HepG2 (cell line): ENCODE measurements around the gene PIGX. TPM values are rescaled to one million over a fixed set of nuclear protein-coding genes. Genes with fewer than 3 reads are reported as not detected.

Experiments used
- BHLHE40 ChIP-seq: IDR thresholded peaks from 2 replicates; pipeline ENCODE4 v1.6.1; 2011; ENCODE audit warnings: low read length, improper control_type of control experiment
- DMAP1 ChIP-seq: IDR thresholded peaks from 2 replicates; pipeline ENCODE4 v1.6.1; 2016
- ELF1 ChIP-seq: sonication (generic); formaldehyde crosslinking; IDR thresholded peaks from 2 replicates; pipeline ENCODE4 v1.4.0; 2020; ENCODE audit warnings: missing genetic modification reagents
- HNF4A ChIP-seq: sonication (generic); formaldehyde crosslinking; IDR thresholded peaks from 2 replicates; pipeline ENCODE4 v1.4.0; 2020; ENCODE audit warnings: missing genetic modification reagents
- KAT8 ChIP-seq: IDR thresholded peaks from 2 replicates; pipeline ENCODE4 v1.6.1; 2016; ENCODE audit warnings: missing genetic modification reagents, missing compliant biosample characterization
- KDM2A ChIP-seq: sonication (generic); formaldehyde crosslinking; IDR thresholded peaks from 2 replicates; pipeline ENCODE4 v1.4.0; 2020; ENCODE audit warnings: low read depth, missing genetic modification reagents, borderline replicate concordance
- NONO ChIP-seq, 2 experiments: fragments of 450-650 bp in 1 of 2; sonication (generic) in 1 of 2; formaldehyde crosslinking in 1 of 2; IDR thresholded peaks in 1 of 2; conservative IDR thresholded peaks in 1 of 2; 2 replicates each; pipeline versions ENCODE4 v1.6.1 to v1.8.0; 2017 to 2022; ENCODE audit warnings: mild to moderate bottlenecking in 1 of 2, missing genetic modification reagents in 1 of 2, moderate library complexity in 1 of 2
- POLR2AphosphoS2 ChIP-seq: IDR thresholded peaks from 2 replicates; pipeline ENCODE4 v1.6.1; 2011; ENCODE audit warnings: low read depth, low read length, improper control_type of control experiment
- RFXAP ChIP-seq: sonication (generic); formaldehyde crosslinking; IDR thresholded peaks from 2 replicates; pipeline ENCODE4 v1.4.0; 2020; ENCODE audit warnings: missing genetic modification reagents, borderline replicate concordance
- TARDBP ChIP-seq: sonication (generic); formaldehyde crosslinking; IDR thresholded peaks from 2 replicates; pipeline ENCODE4 v1.8.0; 2022; ENCODE audit warnings: mild to moderate bottlenecking, missing genetic modification reagents
- ZMYM4 ChIP-seq: sonication (generic); formaldehyde crosslinking; IDR thresholded peaks from 2 replicates; pipeline ENCODE4 v1.8.1; 2023; ENCODE audit warnings: mild to moderate bottlenecking, missing genetic modification reagents
- ZNF224 ChIP-seq: sonication (generic); formaldehyde crosslinking; IDR thresholded peaks from 2 replicates; pipeline ENCODE4 v1.5.0; 2020; ENCODE audit warnings: mild to moderate bottlenecking, missing genetic modification reagents
- ZNF331 ChIP-seq: sonication (generic); formaldehyde crosslinking; IDR thresholded peaks from 2 replicates; pipeline ENCODE4 v1.4.0; 2020; ENCODE audit warnings: missing genetic modification reagents
- ZNF792 ChIP-seq: IDR thresholded peaks from 2 replicates; pipeline ENCODE4 v1.6.1; 2016
- ZSCAN29 ChIP-seq: sonication (generic); formaldehyde crosslinking; conservative IDR thresholded peaks from 2 replicates; pipeline ENCODE4 v1.4.0; 2020; ENCODE audit warnings: mild to moderate bottlenecking, missing genetic modification reagents
- polyA plus RNA-seq, 8 experiments: library from polyadenylated mRNA; depleted of rRNA in 3 of 8; stranded (reverse) in 7 of 8; unstranded in 1 of 8; fragments of >200 nt; fragmentation: Illumina TruSeq in 4 of 8; extraction: Trizol in 4 of 8; gene quantifications; 2 replicates each; pipeline versions ENCODE4 v1.2.1 to v1.2.3, GENCODE V29; 2011 to 2016; ENCODE audit warnings: low read depth in 4 of 8, missing spikeins in 1 of 8, mixed read lengths in 1 of 8; ENCODE audit not compliant: insufficient read depth in 1 of 8
- total RNA-seq, 5 experiments: library from RNA; depleted of rRNA; stranded (reverse); fragments of >200 nt; fragmentation: Illumina TruSeq; extraction: Trizol; gene quantifications; 2 replicates each; pipeline ENCODE4 v1.2.3, GENCODE V29; 2016; ENCODE audit warnings: low read depth in 1 of 5
- TF ChIP-seq, protein P1 (sequence below): IDR thresholded peaks from 2 replicates; pipeline ENCODE4 v1.6.1; 2016; ENCODE audit warnings: mild to moderate bottlenecking
- TF ChIP-seq, protein P2 (sequence below): sonication (generic); formaldehyde crosslinking; conservative IDR thresholded peaks from 2 replicates; pipeline ENCODE4 v1.4.0; 2020; ENCODE audit warnings: mild to moderate bottlenecking, missing genetic modification reagents, moderate library complexity
- TF ChIP-seq, protein P3 (sequence below), 2 experiments: sonication (generic) in 1 of 2; formaldehyde crosslinking in 1 of 2; IDR thresholded peaks; 2 replicates each; pipeline versions ENCODE4 v1.5.1 to v1.6.1; 2011 to 2020; ENCODE audit warnings: borderline replicate concordance in 1 of 2, low read depth in 1 of 2, low read length in 1 of 2, mild to moderate bottlenecking in 1 of 2, missing genetic modification reagents in 1 of 2, moderate library complexity in 1 of 2
- TF ChIP-seq, protein P4 (sequence below): sonication (generic); formaldehyde crosslinking; IDR thresholded peaks from 2 replicates; pipeline ENCODE4 v1.4.0; 2020; ENCODE audit warnings: missing genetic modification reagents

The PIGX gene
- total and polyA plus RNA-seq, 2 of the 13 experiments (the other 11 are each of a cell fraction or from before 2014, with no cell fraction given), result 13.2 to 21.3 TPM

DNA sequence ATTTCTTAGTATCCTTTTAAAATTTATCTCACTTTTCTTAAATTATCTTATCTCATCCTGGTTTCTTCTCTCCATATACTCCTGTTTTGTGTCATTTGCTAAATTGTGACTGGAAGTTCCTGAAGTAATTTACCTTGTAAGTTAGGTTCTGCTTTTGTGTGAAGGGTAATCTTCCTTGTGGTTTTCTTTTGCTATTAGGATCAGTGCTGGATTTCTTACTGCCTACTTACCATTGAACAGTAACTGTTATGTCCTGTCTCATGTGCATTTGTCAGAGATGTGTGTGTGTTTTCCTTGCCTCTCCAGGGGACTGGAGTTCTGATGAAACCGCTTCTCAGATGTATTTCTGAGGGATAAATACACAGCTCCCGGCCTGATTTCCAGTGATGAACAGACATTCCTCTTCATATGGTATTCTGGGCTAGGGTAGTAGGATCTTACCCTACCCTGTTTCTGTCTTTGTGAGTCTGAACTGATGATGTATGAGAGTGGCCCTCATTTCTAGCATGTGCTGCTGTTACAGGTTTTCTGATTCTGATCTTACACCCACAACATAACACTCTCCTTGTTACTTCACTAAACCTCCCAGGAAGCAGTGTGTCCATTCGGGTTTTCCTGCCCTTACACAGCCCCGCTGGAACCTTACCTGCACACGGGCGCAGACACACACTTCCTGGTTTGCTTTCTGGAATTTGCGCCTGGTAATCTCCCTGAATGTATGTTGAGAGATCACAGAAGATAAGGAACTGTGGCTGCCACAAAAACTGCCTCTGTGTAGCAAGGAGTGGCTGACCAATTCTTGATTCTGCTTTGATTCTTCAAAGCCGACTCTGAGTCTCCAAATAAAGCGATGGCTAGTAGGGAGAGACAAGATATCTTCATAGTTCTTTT lies 42.2 kb downstream of the PIGX start (continued):
- TF ChIP-seq HNF4A, result 0 out of 2 replicates have a peak, but pooled peaks have one; percentile 58
- peak; percentile 93 for TF ChIP-seq ELF1 (CRISPR knock-in tag)
- TF ChIP-seq, protein P1, sequence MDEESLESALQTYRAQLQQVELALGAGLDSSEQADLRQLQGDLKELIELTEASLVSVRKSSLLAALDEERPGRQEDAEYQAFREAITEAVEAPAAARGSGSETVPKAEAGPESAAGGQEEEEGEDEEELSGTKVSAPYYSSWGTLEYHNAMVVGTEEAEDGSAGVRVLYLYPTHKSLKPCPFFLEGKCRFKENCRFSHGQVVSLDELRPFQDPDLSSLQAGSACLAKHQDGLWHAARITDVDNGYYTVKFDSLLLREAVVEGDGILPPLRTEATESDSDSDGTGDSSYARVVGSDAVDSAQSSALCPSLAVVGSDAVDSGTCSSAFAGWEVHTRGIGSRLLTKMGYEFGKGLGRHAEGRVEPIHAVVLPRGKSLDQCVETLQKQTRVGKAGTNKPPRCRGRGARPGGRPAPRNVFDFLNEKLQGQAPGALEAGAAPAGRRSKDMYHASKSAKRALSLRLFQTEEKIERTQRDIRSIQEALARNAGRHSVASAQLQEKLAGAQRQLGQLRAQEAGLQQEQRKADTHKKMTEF (CRISPR knock-in tag), result peak; percentile 56; the same call in 1 of the 2 replicates
- TF ChIP-seq, protein P2, sequence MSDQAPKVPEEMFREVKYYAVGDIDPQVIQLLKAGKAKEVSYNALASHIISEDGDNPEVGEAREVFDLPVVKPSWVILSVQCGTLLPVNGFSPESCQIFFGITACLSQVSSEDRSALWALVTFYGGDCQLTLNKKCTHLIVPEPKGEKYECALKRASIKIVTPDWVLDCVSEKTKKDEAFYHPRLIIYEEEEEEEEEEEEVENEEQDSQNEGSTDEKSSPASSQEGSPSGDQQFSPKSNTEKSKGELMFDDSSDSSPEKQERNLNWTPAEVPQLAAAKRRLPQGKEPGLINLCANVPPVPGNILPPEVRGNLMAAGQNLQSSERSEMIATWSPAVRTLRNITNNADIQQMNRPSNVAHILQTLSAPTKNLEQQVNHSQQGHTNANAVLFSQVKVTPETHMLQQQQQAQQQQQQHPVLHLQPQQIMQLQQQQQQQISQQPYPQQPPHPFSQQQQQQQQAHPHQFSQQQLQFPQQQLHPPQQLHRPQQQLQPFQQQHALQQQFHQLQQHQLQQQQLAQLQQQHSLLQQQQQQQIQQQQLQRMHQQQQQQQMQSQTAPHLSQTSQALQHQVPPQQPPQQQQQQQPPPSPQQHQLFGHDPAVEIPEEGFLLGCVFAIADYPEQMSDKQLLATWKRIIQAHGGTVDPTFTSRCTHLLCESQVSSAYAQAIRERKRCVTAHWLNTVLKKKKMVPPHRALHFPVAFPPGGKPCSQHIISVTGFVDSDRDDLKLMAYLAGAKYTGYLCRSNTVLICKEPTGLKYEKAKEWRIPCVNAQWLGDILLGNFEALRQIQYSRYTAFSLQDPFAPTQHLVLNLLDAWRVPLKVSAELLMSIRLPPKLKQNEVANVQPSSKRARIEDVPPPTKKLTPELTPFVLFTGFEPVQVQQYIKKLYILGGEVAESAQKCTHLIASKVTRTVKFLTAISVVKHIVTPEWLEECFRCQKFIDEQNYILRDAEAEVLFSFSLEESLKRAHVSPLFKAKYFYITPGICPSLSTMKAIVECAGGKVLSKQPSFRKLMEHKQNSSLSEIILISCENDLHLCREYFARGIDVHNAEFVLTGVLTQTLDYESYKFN (CRISPR knock-in tag), result peak; percentile 67
- TF ChIP-seq KAT8, result peak; percentile 58; the same call in 1 of the 2 replicates
- TF ChIP-seq POLR2AphosphoS2, result no peak
- TF ChIP-seq RFXAP (CRISPR knock-in tag), result no peak
- TF ChIP-seq TARDBP (CRISPR knock-in tag), result peak; percentile 19; the same call in 1 of the 2 replicates
- no peak for TF ChIP-seq NONO (IDR thresholded peaks at IDR 0.05)
- peak; percentile 37; the same call in 1 of the 2 replicates for TF ChIP-seq NONO (CRISPR knock-in tag; conservative IDR thresholded peaks at IDR 0.05)
- no peak for TF ChIP-seq ZNF224 (CRISPR knock-in tag)
- TF ChIP-seq, protein P3, sequence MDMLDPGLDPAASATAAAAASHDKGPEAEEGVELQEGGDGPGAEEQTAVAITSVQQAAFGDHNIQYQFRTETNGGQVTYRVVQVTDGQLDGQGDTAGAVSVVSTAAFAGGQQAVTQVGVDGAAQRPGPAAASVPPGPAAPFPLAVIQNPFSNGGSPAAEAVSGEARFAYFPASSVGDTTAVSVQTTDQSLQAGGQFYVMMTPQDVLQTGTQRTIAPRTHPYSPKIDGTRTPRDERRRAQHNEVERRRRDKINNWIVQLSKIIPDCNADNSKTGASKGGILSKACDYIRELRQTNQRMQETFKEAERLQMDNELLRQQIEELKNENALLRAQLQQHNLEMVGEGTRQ (IDR thresholded peaks at IDR 0.05; ENCODE audit: low read depth, low read length), result no peak
- TF ChIP-seq, protein P3 (CRISPR knock-in tag; IDR thresholded peaks at IDR 0.05; ENCODE audit: borderline replicate concordance), result 0 out of 2 replicates have a peak, but pooled peaks have one; percentile 4
- TF ChIP-seq ZNF331 (CRISPR knock-in tag), result peak; percentile 9; the same call in 1 of the 2 replicates
- TF ChIP-seq, protein P4, sequence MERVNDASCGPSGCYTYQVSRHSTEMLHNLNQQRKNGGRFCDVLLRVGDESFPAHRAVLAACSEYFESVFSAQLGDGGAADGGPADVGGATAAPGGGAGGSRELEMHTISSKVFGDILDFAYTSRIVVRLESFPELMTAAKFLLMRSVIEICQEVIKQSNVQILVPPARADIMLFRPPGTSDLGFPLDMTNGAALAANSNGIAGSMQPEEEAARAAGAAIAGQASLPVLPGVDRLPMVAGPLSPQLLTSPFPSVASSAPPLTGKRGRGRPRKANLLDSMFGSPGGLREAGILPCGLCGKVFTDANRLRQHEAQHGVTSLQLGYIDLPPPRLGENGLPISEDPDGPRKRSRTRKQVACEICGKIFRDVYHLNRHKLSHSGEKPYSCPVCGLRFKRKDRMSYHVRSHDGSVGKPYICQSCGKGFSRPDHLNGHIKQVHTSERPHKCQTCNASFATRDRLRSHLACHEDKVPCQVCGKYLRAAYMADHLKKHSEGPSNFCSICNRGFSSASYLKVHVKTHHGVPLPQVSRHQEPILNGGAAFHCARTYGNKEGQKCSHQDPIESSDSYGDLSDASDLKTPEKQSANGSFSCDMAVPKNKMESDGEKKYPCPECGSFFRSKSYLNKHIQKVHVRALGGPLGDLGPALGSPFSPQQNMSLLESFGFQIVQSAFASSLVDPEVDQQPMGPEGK (CRISPR knock-in tag), result 0 out of 2 replicates have a peak, but pooled peaks have one; percentile 11
- TF ChIP-seq DMAP1 (CRISPR knock-in tag), result peak; percentile 56
- peak; percentile 61 for TF ChIP-seq ZMYM4
- TF ChIP-seq BHLHE40, result no peak
- TF ChIP-seq KDM2A (CRISPR knock-in tag), result 0 out of 2 replicates have a peak, but pooled peaks have one; percentile 45
- TF ChIP-seq ZNF792 (CRISPR knock-in tag), result peak; percentile 56; the same call in 1 of the 2 replicates
- peak; percentile 89 for TF ChIP-seq ZSCAN29
